Measurements from ENCODE around the gene LRMDA. TPM values are rescaled to one million over a fixed set of nuclear protein-coding genes. Genes with fewer than 3 reads are reported as not detected.

LRMDA gene
- total and polyA plus RNA-seq, 2 donors (not counting 1 experiment from before 2014, with no cell fraction given) = 0.12 TPM; not detected in 1

GRCh38 chr10:75450075-75450445 lies 18.6 kb downstream of the LRMDA start:
- ATAC-seq (ENCODE audit: low read depth) = no peak
- intact Hi-C loops (cut with micrococcal nuclease) = no loop called here
- no CpG with 5 or more reads among the region's 4 CpGs for WGBS (ENCODE audit: insufficient coverage)

More at GRCh38 chr10:75450075-75450445, 18.6 kb downstream of the LRMDA start:
- Mint-ChIP-seq H3K9me3 (ENCODE audit: insufficient read depth) (peaks cover 4% of the 10 kb centered on the region), H3K27ac (no peak overlapping the region), H3K4me1 (no peaks in the 10 kb centered on the region), H3K27me3 (peaks cover 7% of the 10 kb centered on the region), H3K4me3 (no peak overlapping the region)
- Histone ChIP-seq H3K36me3 (replicated peaks in 1 of 2; ENCODE audit: control extremely low read depth in 1 of 2, control insufficient read depth in 1 of 2, extremely low read depth in 1 of 2, insufficient read depth in 2 of 2, low read length in 1 of 2) (no peaks in the 10 kb centered on the region), H3K4me2 (replicated peaks; ENCODE audit: low read depth, low read length, poor library complexity, severe bottlenecking) (no peak overlapping the region), H2AFZ (ENCODE audit: insufficient read depth, low read depth, low read length, poor library complexity, severe bottlenecking) (no peak overlapping the region), H3K4me3 (ENCODE audit: control extremely low read depth in 1 of 5, extremely low read depth in 1 of 5, insufficient read depth in 1 of 5, low read depth in 2 of 5, low read length in 4 of 5) (no peak overlapping the region), H3K4me1 (ENCODE audit: control insufficient read depth in 2 of 2, insufficient read depth in 2 of 2, low read length in 2 of 2) (no peaks in the 10 kb centered on the region), H4K20me1 (ENCODE audit: control insufficient read depth, insufficient read depth, low read length, poor library complexity, severe bottlenecking) (no peaks in the 10 kb centered on the region), H3K27ac (ENCODE audit: low read length in 2 of 2) (no peak overlapping the region), H3K79me2 (ENCODE audit: control insufficient read depth, insufficient read depth, low read length) (no peaks in the 10 kb centered on the region), H3K9ac (ENCODE audit: low read length) (no peak overlapping the region), H3K27me3 (replicated peaks in 1 of 4; ENCODE audit: control extremely low read depth in 1 of 4, control insufficient read depth in 3 of 4, insufficient read depth in 4 of 4, low read length in 3 of 4) (no peaks in the 10 kb centered on the region), H3K9me3 (ENCODE audit: control extremely low read depth in 1 of 3, control insufficient read depth in 2 of 3, insufficient read depth in 1 of 3, low read length in 2 of 3) (peaks cover 0 to 6% (median 4%) of the 10 kb centered on the region in 3 donors)
- POLR2A ChIA-PET = no interaction called here
- no peak for DNase-seq
- no peak for TF ChIP-seq EZH2 (IDR thresholded peaks at IDR 0.05; ENCODE audit: borderline replicate concordance, insufficient read depth, low read depth, low read length, poor library complexity, severe bottlenecking)
- TF ChIP-seq CTCF (IDR thresholded peaks at IDR 0.05) = no peak
- CTCF ChIA-PET = no interaction called here
